A673 (cell line): ENCODE data around the gene ATG2B. TPM values are rescaled to one million over a fixed set of nuclear protein-coding genes. Genes with fewer than 3 reads are reported as not detected.

Experiments
- BruUV-seq: library from RNA; stranded (reverse); fragments of 400-500 nt; replicated peaks from 2 replicates; lab custom pipeline; 2021; lab: Mats Ljungman, UMichigan
- CTCF ChIA-PET: fragments of 300-600 bp; sonication (Branson Sonifier 250); formaldehyde crosslinking; loops from one replicate; lab custom pipeline; 2022; ENCODE audit warnings: antibody characterized with exemption; lab: Charles Lee
- POLR2A ChIA-PET: fragments of 300-600 bp; sonication (Branson Sonifier 250); formaldehyde crosslinking; loops from one replicate; lab custom pipeline; 2022; ENCODE audit warnings: antibody characterized with exemption; ENCODE audit not compliant: low non-redundant PET; lab: Charles Lee
- DNase-seq: peaks from one replicate; pipeline ENCODE4 v3.0.0-alpha.2; 2015; ENCODE audit warnings: low spot score
- H3K27ac ChIP-seq: fragments of 200-600 bp; sonication (generic); 2 replicates; pipeline ENCODE4 v1.5.1; 2016; ENCODE audit warnings: mixed run types, low read depth, mild to moderate bottlenecking, mixed read lengths, antibody characterized with exemption, low read length; ENCODE audit not compliant: poor library complexity, severe bottlenecking
- H3K27me3 ChIP-seq: fragments of 200-600 bp; sonication (generic); replicated peaks from 2 replicates; pipeline ENCODE4 v1.6.1; 2017; ENCODE audit warnings: mixed run types, low read depth, mild to moderate bottlenecking, mixed read lengths, antibody characterized with exemption, low read length; ENCODE audit not compliant: insufficient read depth, poor library complexity
- H3K36me3 ChIP-seq: fragments of 200-600 bp; sonication (generic); 2 replicates; pipeline ENCODE4 v1.6.1; 2016; ENCODE audit warnings: mixed run types, mild to moderate bottlenecking, mixed read lengths, antibody characterized with exemption, low read length; ENCODE audit not compliant: insufficient read depth, poor library complexity, severe bottlenecking
- H3K4me1 ChIP-seq: fragments of 200-600 bp; sonication (generic); 2 replicates; pipeline ENCODE4 v1.6.1; 2017; ENCODE audit warnings: mixed run types, mild to moderate bottlenecking, mixed read lengths, antibody characterized with exemption, low read length; ENCODE audit not compliant: insufficient read depth, poor library complexity, severe bottlenecking
- H3K4me3 ChIP-seq: fragments of 200-600 bp; sonication (generic); 2 replicates; pipeline ENCODE4 v1.5.1; 2016; ENCODE audit warnings: low read depth, mixed run types, mild to moderate bottlenecking, mixed read lengths, low read length; ENCODE audit not compliant: poor library complexity, severe bottlenecking
- H3K9me3 ChIP-seq: fragments of 200-600 bp; sonication (generic); 2 replicates; pipeline ENCODE4 v1.6.1; 2016; ENCODE audit warnings: mixed run types, low read depth, mild to moderate bottlenecking, mixed read lengths, antibody characterized with exemption, low read length; ENCODE audit not compliant: poor library complexity, severe bottlenecking
- EZH2 ChIP-seq: fragments of 200-600 bp; sonication (generic); IDR thresholded peaks from 2 replicates; pipeline ENCODE4 v1.6.1; 2017; ENCODE audit warnings: borderline replicate concordance, low read depth, mild to moderate bottlenecking, mixed read lengths, antibody characterized with exemption, low read length; ENCODE audit not compliant: poor library complexity, severe bottlenecking
- intact Hi-C: fragments of 100-400 bp; cut with micrococcal nuclease; formaldehyde crosslinking; loops from one replicate; pipeline ENCODE4 v1.10.0; 2022; ENCODE audit not compliant: unreplicated experiment
- total RNA-seq: library from RNA; stranded (reverse); gene quantifications from 2 replicates; pipeline ENCODE4 v1.2.3, GENCODE V29; 2021
- TF ChIP-seq, protein P1 (sequence below): fragments of 300-800, 200-600 bp; sonication (generic); conservative IDR thresholded peaks from 2 replicates; pipeline ENCODE4 v1.5.1; 2017; ENCODE audit warnings: low read depth, mild to moderate bottlenecking, antibody characterized with exemption, low read length, moderate library complexity, mixed read lengths

Gene ATG2B
- total RNA-seq, 1 experiment from 2014 or later: 22.7 TPM

DNA sequence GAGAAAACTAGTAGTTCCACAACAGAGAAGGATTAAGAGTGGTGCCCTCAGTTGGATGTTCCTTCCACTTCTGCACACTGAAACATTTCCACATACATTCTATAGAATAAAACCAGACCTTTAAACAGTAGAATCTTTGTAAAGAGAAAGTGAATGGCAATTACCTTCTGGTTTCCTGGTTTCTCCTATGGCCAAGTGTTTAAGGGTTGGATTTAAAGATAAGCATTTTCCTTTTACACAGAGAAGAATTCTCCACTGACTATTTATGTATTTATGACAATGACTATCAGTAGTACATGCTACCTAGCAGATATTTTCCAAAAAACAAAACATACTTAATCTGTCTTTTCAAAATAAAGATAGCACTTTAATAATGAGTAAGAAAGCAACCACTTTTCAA, 3.2 kb downstream of the ATG2B start:
- Histone ChIP-seq H3K4me1 (peaks cover 14% of the 10 kb centered on the region), H3K27me3 (no peaks in the 10 kb centered on the region), H3K4me3 (no peak overlapping the region), H3K27ac (no peak overlapping the region), H3K9me3 (no peaks in the 10 kb centered on the region), H3K36me3 (no peaks in the 10 kb centered on the region)
- intact Hi-C loops: no loop called here
- ChIA-PET POLR2A (no interaction called here), CTCF (no interaction called here)
- no TSS peak for BruUV-seq
- DNase-seq: no peak
- TF ChIP-seq, protein P1, sequence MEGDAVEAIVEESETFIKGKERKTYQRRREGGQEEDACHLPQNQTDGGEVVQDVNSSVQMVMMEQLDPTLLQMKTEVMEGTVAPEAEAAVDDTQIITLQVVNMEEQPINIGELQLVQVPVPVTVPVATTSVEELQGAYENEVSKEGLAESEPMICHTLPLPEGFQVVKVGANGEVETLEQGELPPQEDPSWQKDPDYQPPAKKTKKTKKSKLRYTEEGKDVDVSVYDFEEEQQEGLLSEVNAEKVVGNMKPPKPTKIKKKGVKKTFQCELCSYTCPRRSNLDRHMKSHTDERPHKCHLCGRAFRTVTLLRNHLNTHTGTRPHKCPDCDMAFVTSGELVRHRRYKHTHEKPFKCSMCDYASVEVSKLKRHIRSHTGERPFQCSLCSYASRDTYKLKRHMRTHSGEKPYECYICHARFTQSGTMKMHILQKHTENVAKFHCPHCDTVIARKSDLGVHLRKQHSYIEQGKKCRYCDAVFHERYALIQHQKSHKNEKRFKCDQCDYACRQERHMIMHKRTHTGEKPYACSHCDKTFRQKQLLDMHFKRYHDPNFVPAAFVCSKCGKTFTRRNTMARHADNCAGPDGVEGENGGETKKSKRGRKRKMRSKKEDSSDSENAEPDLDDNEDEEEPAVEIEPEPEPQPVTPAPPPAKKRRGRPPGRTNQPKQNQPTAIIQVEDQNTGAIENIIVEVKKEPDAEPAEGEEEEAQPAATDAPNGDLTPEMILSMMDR: no peak
- TF ChIP-seq EZH2: no peak

DNA sequence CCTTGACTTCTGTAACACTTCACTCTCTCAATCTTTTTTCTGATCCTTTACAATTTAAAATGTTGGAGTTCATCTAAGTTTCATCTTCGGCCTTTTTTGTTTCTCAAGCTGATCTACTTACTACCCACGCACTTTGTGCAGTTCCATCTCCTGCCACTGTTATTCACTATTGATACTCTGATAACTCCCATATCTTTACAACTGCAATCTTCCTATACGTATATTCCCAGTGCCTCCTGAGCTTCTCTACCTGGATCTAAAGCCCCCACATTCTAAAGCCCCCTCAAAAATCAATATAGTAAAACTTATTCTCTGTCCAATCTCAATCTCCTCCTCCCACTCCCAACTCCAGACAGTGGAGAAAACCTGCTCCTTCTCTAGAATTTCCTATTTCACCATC, 5.9 kb downstream of the ATG2B start:
- POLR2A ChIA-PET: no interaction called here
- no TSS peak for BruUV-seq

DNA sequence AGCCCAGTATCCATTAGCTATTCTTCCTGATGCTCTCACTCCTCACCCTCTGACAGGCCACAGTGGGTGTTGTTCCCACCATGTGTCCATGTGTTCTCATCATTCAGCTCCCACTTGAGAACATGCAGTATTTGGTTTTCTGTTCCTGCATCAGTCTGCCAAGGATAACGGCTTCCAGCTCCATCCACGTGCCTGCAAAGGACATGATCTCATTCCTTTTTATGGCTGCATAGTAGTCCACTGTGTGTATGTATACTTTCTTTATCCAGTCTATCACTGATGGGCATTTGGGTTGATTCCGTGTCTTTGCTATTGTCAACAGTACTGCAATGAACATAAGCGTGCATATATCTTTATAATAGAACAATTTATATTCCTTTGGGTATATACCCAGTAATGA, 8.9 kb downstream of the ATG2B start:
- TF ChIP-seq, protein P1: no peak
- no peak for TF ChIP-seq EZH2
- Histone ChIP-seq H3K9me3 (no peaks in the 10 kb centered on the region), H3K36me3 (no peaks in the 10 kb centered on the region), H3K4me3 (no peak overlapping the region), H3K27me3 (no peaks in the 10 kb centered on the region), H3K4me1 (no peaks in the 10 kb centered on the region), H3K27ac (no peak overlapping the region)
- DNase-seq: no peak
- BruUV-seq: no TSS peak
- ChIA-PET POLR2A (no interaction called here), CTCF (no interaction called here)
- intact Hi-C loops: no loop called here

More for the DNA sequence above, 5.9 kb downstream of the ATG2B start:
- intact Hi-C loops: no loop called here
- no peaks in the 10 kb centered on the region for H3K9me3 ChIP-seq
- DNase-seq: no peak
- CTCF ChIA-PET: no interaction called here
- no peak overlapping the region for H3K4me3 ChIP-seq
- no peaks in the 10 kb centered on the region for H3K36me3 ChIP-seq
- TF ChIP-seq EZH2: no peak
- TF ChIP-seq, protein P1: no peak
- H3K27ac ChIP-seq: no peak overlapping the region
- H3K27me3 ChIP-seq: no peaks in the 10 kb centered on the region
- H3K4me1 ChIP-seq: peaks cover 10% of the 10 kb centered on the region
